HL-60 (cell line): ENCODE measurements around the gene RHBDD1.

ENCODE experiments used
- DNase-seq, 2 experiments: peaks; one replicate each; pipeline ENCODE4 v3.0.0-alpha.2; 2010 to 2020; ENCODE audit warnings: low read depth in 1 of 2, low spot score in 1 of 2
- H3K27ac ChIP-seq: fragments of 250-450 bp; sonication (Bioruptor Pico); replicated peaks from 2 replicates; pipeline ENCODE4 v1.5.1; 2020; ENCODE audit warnings: mild to moderate bottlenecking, moderate library complexity
- H3K27me3 ChIP-seq: fragments of 250-450 bp; sonication (Bioruptor Pico); 2 replicates; pipeline ENCODE4 v1.5.1; 2021; ENCODE audit warnings: mild to moderate bottlenecking, moderate library complexity; ENCODE audit not compliant: insufficient read depth, poor library complexity, severe bottlenecking
- H3K4me3 ChIP-seq: replicated peaks from 2 replicates; pipeline ENCODE4 v1.5.1; 2011; ENCODE audit warnings: mild to moderate bottlenecking, control low read depth, low read length; ENCODE audit not compliant: insufficient read depth
- CTCF ChIP-seq: IDR thresholded peaks from one replicate; pipeline ENCODE4 v1.5.1; 2011; ENCODE audit warnings: low read length, control low read depth, inconsistent platforms; ENCODE audit not compliant: insufficient read depth
- GABPA ChIP-seq: IDR thresholded peaks from 2 replicates; pipeline ENCODE4 v1.6.1; 2012; ENCODE audit warnings: low read depth
- POLR2AphosphoS5 ChIP-seq: IDR thresholded peaks from 2 replicates; pipeline ENCODE4 v1.6.1; 2012; ENCODE audit warnings: low read depth
- REST ChIP-seq: IDR thresholded peaks from 2 replicates; pipeline ENCODE4 v1.6.1; 2012; ENCODE audit warnings: low read depth; ENCODE audit not compliant: insufficient replicate concordance
- SPI1 ChIP-seq: IDR thresholded peaks from 2 replicates; pipeline ENCODE4 v1.6.1; 2012; ENCODE audit warnings: low read depth, mild to moderate bottlenecking, borderline replicate concordance

The RHBDD1 gene

GRCh38 chr2:226971770-226972169 lies 135.9 kb downstream of the RHBDD1 start:
- Histone ChIP-seq H3K4me3 (no peak overlapping the region), H3K27ac (no peak overlapping the region), H3K27me3 (no peaks in the 10 kb centered on the region)
- DNase-seq, result no peak
- TF ChIP-seq SPI1 (no peak), CTCF (no peak), POLR2AphosphoS5 (no peak), GABPA (no peak), REST (no peak)

DNA sequence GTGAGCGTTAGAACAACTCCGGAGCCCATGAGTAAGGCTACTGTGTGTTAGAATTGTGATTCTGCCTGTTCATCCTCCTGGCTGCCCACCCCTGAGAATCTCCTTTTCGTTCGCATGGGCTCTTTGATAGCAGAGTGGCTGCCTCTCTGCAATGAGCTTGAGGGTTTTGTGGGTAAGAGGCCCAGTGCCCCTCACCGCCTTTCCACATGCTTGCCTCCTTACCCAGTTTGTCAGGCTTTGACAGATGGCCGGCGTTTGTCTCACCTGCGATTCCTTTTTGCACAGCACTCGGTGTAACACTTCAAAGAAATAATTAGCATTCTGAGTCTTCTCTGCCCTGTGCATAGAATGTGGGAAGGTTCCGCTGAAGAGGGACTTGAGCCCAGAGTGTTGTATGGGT lies 138.0 kb downstream of the RHBDD1 start:
- no peak for DNase-seq
- no peak for TF ChIP-seq GABPA
- no peak for TF ChIP-seq CTCF
- no peak for TF ChIP-seq SPI1
- no peak for TF ChIP-seq POLR2AphosphoS5
- no peak for TF ChIP-seq REST
- Histone ChIP-seq H3K27ac (no peak overlapping the region), H3K4me3 (no peak overlapping the region), H3K27me3 (no peaks in the 10 kb centered on the region)

DNA sequence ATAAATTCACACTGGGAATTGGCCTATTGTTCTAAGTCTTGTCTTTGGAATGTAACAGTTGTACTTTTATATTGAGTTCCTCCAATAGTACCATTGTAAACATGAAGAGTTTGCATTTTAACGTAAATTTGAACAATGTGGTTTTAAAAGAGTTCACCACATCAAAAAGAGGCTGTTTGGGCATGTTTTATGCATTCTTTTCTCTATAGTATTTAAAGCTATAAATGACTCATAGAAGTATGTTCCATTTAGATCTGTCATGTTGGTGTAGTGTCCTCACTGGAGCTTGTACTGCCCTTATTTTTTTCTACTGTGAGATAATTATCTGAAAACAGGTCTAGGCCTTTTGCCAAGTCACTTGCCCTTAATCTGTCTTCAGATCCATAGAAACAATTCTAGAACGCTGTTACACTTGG lies 141.9 kb downstream of the RHBDD1 start:
- H3K4me3 ChIP-seq, result no peak overlapping the region
- no peak for DNase-seq

More for the DNA sequence above, 141.9 kb downstream of the RHBDD1 start:
- TF ChIP-seq GABPA (no peak), REST (no peak), POLR2AphosphoS5 (no peak), CTCF (no peak), SPI1 (no peak)
- no peak overlapping the region for H3K27ac ChIP-seq
- no peaks in the 10 kb centered on the region for H3K27me3 ChIP-seq
